CD14-positive monocyte (primary cell): ENCODE data around the gene IL11RA. TPM values are rescaled to one million over a fixed set of nuclear protein-coding genes. Genes with fewer than 3 reads are reported as not detected.

Source experiments
- DNase-seq, 3 donors: peaks; one replicate each; pipeline ENCODE4 v3.0.0-alpha.2; 2011 to 2022
- H2AFZ ChIP-seq: 2 replicates; pipeline ENCODE4 v1.6.0; 2012; ENCODE audit warnings: mild to moderate bottlenecking, low read depth, low read length, inconsistent platforms; ENCODE audit not compliant: insufficient read depth, poor library complexity, severe bottlenecking
- H3K27ac ChIP-seq, 2 donors: 1 replicate in 1 of 2; 2 replicates in 1 of 2; pipeline ENCODE4 v1.5.1; 2012 to 2013; ENCODE audit warnings: low read length in 2 of 2, control low read depth in 1 of 2, inconsistent platforms in 1 of 2, low read depth in 1 of 2, mild to moderate bottlenecking in 1 of 2
- H3K27me3 ChIP-seq, 2 donors: one replicate each; pipeline versions ENCODE4 v1.6.0 to v1.6.1; 2011 to 2013; ENCODE audit warnings: low read length in 2 of 2; ENCODE audit not compliant: control insufficient read depth in 2 of 2, insufficient read depth in 2 of 2
- H3K36me3 ChIP-seq, 2 donors: replicated peaks in 1 of 2; 1 replicate in 1 of 2; 2 replicates in 1 of 2; pipeline versions ENCODE4 v1.5.1 to v1.6.1; 2012 to 2013; ENCODE audit warnings: low read length in 2 of 2, control low read depth in 1 of 2, inconsistent platforms in 1 of 2, mild to moderate bottlenecking in 1 of 2; ENCODE audit not compliant: insufficient read depth in 2 of 2, control insufficient read depth in 1 of 2
- H3K4me1 ChIP-seq, 2 donors: 1 replicate in 1 of 2; 2 replicates in 1 of 2; pipeline versions ENCODE4 v1.5.1 to v1.6.1; 2012 to 2013; ENCODE audit warnings: low read length in 2 of 2, control low read depth in 1 of 2, inconsistent platforms in 1 of 2, mild to moderate bottlenecking in 1 of 2, moderate library complexity in 1 of 2; ENCODE audit not compliant: insufficient read depth in 2 of 2, control insufficient read depth in 1 of 2
- H3K4me2 ChIP-seq: replicated peaks from 2 replicates; pipeline ENCODE3; 2012; ENCODE audit warnings: low read length, moderate library complexity, mild to moderate bottlenecking; ENCODE audit not compliant: poor library complexity, severe bottlenecking; ENCODE audit errors: extremely low read depth
- H3K4me3 ChIP-seq, 3 experiments: fragments of 200-600 bp in 1 of 3; sonication (generic) in 1 of 3; replicated peaks in 1 of 3; 1 replicate in 2 of 3; 2 replicates in 1 of 3; pipeline ENCODE4 v1.5.1; 2011 to 2013; ENCODE audit warnings: low read length in 3 of 3, mild to moderate bottlenecking in 3 of 3, control low read depth in 2 of 3, low read depth in 2 of 3, inconsistent platforms in 1 of 3, moderate library complexity in 1 of 3
- H3K79me2 ChIP-seq: 2 replicates; pipeline ENCODE4 v1.6.0; 2012; ENCODE audit warnings: mild to moderate bottlenecking, control low read depth, inconsistent platforms, low read length, moderate library complexity; ENCODE audit not compliant: insufficient read depth
- H3K9ac ChIP-seq: 2 replicates; pipeline ENCODE4 v1.6.0; 2017; ENCODE audit warnings: low read length, mild to moderate bottlenecking; ENCODE audit not compliant: insufficient read depth, poor library complexity, severe bottlenecking
- H3K9me3 ChIP-seq, 2 donors: replicated peaks in 1 of 2; 1 replicate in 1 of 2; 2 replicates in 1 of 2; pipeline versions ENCODE4 v1.5.1 to v1.6.1; 2012 to 2013; ENCODE audit warnings: low read length in 2 of 2, control low read depth in 1 of 2; ENCODE audit not compliant: control insufficient read depth in 1 of 2, insufficient read depth in 1 of 2
- H4K20me1 ChIP-seq: 2 replicates; pipeline ENCODE4 v1.6.0; 2012; ENCODE audit warnings: mild to moderate bottlenecking, low read length, control low read depth, moderate library complexity; ENCODE audit not compliant: insufficient read depth
- H3K27ac Mint-ChIP-seq, 7 donors: one replicate each; pipeline ENCODE4 v1.8.0; 2020; ENCODE audit warnings: mild to moderate bottlenecking in 7 of 7, mixed read lengths in 7 of 7, moderate library complexity in 6 of 7, inconsistent platforms in 2 of 7
- H3K27me3 Mint-ChIP-seq, 3 donors: one replicate each; pipeline ENCODE4 v1.8.0; 2021 to 2022; ENCODE audit warnings: low read depth in 3 of 3, mild to moderate bottlenecking in 3 of 3, mixed read lengths in 3 of 3, moderate library complexity in 3 of 3, inconsistent platforms in 1 of 3
- H3K36me3 Mint-ChIP-seq, 2 donors: one replicate each; pipeline ENCODE4 v1.8.0; 2020; ENCODE audit warnings: mixed read lengths in 2 of 2, inconsistent platforms in 1 of 2, mild to moderate bottlenecking in 1 of 2
- H3K4me1 Mint-ChIP-seq: one replicate; pipeline ENCODE4 v1.8.0; 2020; ENCODE audit warnings: mild to moderate bottlenecking, mixed read lengths
- H3K4me3 Mint-ChIP-seq, 2 donors: one replicate each; pipeline ENCODE4 v1.8.0; 2020; ENCODE audit warnings: mild to moderate bottlenecking in 2 of 2, mixed read lengths in 2 of 2, moderate library complexity in 1 of 2
- H3K9me3 Mint-ChIP-seq, 7 donors: one replicate each; pipeline ENCODE4 v1.8.0; 2020 to 2022; ENCODE audit warnings: mixed read lengths in 7 of 7, mild to moderate bottlenecking in 6 of 7, moderate library complexity in 6 of 7, inconsistent platforms in 2 of 7
- WGBS: methylation state at CpG from one replicate; pipeline ENCODE4 v1.1.5; 2013; ENCODE audit warnings: missing lambda C conversion rate; ENCODE audit not compliant: insufficient coverage; 5-methylcytosine and 5-hydroxymethylcytosine counted together
- intact Hi-C, 2 donors: fragments of 100-400 bp; cut with micrococcal nuclease; formaldehyde crosslinking; loops; one replicate each; pipeline versions ENCODE4 v1.15.0 to v1.15.1; 2023
- polyA plus RNA-seq, 3 donors: library from polyadenylated mRNA; depleted of rRNA in 1 of 3; unstranded in 2 of 3; stranded (reverse) in 1 of 3; fragments of 300-500 nt in 2 of 3; fragments of >200 nt in 1 of 3; fragmentation: Illumina TruSeq in 2 of 3; gene quantifications; 1 replicate in 2 of 3; 2 replicates in 1 of 3; pipeline ENCODE4 v1.2.3, GENCODE V29; 2012 to 2021
- TF ChIP-seq, protein P1 (sequence below): fragments of 200-600 bp; IDR thresholded peaks from one replicate; pipeline ENCODE4 v1.8.0; 2022; ENCODE audit warnings: antibody characterized with exemption, mild to moderate bottlenecking

Gene IL11RA
- polyA plus RNA-seq, 3 donors = 2.8 to 39.1 (median 4.1) TPM

DNA sequence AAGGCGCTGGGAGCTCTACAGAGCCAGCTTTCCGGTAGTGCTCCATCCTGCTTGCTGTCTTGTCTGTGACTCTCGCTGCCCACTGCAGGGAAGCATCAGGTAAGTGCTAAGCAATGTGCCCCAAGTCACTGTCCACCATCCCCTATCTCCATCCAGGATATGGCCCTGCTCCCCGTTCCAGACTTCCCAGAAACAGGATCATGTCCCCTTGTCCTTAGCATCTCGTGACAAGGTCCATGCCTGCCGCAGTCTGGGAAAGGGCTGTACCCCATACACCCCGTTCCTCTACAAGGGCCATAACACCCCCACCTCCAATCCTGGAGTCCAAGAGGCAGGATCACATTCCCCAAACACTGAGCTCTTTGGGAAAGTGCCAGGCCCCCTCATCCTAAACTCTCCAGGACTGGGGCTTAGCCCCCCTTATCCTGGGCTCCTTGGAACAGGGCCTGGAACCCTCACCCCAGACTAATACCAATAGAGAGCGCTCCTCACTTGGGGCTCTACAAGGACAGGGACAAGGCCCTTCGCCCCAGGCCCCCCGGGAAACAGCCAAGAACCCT is 40.7 kb upstream of the IL11RA start:
- H3K4me3 Mint-ChIP-seq = peak overlapping the region; percentile 81 to 93
- intact Hi-C loops = loop anchor here (5.0 to 10.0 kb wide), 2 partner anchors 154 to 157 kb away; partner anchors contain the start of genes DNAI1 (in 2 of the 2) and FAM219A (in 2 of the 2)
- peak overlapping the region; percentile 80 for H3K4me2 ChIP-seq
- H2AFZ ChIP-seq = peak overlapping the region; percentile 100
- TF ChIP-seq, protein P1, sequence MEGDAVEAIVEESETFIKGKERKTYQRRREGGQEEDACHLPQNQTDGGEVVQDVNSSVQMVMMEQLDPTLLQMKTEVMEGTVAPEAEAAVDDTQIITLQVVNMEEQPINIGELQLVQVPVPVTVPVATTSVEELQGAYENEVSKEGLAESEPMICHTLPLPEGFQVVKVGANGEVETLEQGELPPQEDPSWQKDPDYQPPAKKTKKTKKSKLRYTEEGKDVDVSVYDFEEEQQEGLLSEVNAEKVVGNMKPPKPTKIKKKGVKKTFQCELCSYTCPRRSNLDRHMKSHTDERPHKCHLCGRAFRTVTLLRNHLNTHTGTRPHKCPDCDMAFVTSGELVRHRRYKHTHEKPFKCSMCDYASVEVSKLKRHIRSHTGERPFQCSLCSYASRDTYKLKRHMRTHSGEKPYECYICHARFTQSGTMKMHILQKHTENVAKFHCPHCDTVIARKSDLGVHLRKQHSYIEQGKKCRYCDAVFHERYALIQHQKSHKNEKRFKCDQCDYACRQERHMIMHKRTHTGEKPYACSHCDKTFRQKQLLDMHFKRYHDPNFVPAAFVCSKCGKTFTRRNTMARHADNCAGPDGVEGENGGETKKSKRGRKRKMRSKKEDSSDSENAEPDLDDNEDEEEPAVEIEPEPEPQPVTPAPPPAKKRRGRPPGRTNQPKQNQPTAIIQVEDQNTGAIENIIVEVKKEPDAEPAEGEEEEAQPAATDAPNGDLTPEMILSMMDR = no peak
- H3K27ac ChIP-seq = peak overlapping the region; percentile 76 to 97
- H3K9me3 Mint-ChIP-seq = peaks cover 0 to 3% (median 0%) of the 10 kb centered on the region in 7 donors
- DNase-seq = no peak
- H3K9ac ChIP-seq = peak overlapping the region; percentile 95
- 75% methylated on average over 10 of the region's 10 CpGs for WGBS
- H3K36me3 ChIP-seq = peaks cover 23 to 30% of the 10 kb centered on the region in 2 donors
- H3K4me1 Mint-ChIP-seq = peaks cover 27% of the 10 kb centered on the region
- peaks cover 13% of the 10 kb centered on the region for H3K79me2 ChIP-seq
- H3K27ac Mint-ChIP-seq = peak overlapping the region; percentile 84 to 96 (median 93)
- no peaks in the 10 kb centered on the region for H4K20me1 ChIP-seq
- H3K36me3 Mint-ChIP-seq = peaks cover 24 to 27% of the 10 kb centered on the region in 2 donors
- no peaks in the 10 kb centered on the region for H3K27me3 ChIP-seq
- H3K9me3 ChIP-seq = no peaks in the 10 kb centered on the region
- H3K4me1 ChIP-seq = peaks cover 24 to 30% of the 10 kb centered on the region in 2 donors
- H3K27me3 Mint-ChIP-seq = peaks cover 0 to 4% (median 0%) of the 10 kb centered on the region in 3 donors
- peak overlapping the region; percentile 78 to 91 (median 85) for H3K4me3 ChIP-seq

DNA sequence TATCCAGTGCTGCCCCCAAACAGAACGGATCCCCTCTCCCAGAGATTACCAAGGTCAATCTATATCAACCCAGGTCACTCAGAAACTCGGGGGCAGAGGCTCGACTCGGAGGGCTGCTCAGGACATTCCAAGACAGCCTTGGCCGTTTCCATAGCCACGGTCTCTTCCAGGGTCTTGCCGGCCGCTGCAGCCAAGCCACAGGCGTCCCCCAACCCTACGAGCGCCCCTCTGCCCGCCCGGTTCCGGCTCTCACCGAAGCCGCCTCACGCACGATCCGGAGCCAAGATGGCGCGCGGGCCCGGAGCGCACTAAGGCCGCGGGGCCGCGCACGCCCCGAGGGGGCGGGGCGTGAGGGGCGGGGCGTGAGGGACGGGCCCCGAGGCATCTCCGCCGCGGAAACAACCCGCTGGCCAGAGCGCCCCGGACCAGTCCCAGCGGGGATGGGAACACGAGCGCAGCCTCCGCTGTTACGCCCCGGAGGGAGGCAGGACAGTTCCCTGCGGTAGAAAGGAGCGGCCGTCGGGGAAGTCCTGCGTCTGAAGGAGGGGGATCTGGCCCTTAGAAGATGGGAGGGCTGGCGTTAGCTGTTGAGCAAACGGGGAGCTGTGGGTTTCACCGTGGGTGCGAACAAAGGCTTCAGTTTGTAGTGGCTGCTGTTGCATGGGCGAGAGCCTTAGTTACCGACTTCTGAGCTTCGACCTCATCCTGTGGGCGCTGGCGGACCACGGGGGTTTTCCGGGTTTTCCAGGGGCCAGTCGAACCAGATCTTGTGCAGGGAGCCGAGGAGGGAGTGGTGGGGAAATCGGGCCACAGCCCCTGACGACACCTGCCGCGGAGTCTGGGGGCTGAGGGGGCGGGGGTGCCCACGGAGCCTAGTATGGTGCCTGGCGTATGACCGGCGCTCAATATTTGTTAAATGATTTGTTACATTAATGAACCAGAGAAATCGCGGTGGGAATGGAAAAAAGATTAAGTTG is 39.9 kb upstream of the IL11RA start, which contains the start of gene RPP25L:
Gene RPP25L (minus strand): TSS at position 287 of the 977 bp plus-strand sequence. CDS start 801 bp downstream, outside the sequence.
- TF ChIP-seq, protein P1 = no peak
- peak; percentile 85 to 86 (median 86) for DNase-seq
- Histone ChIP-seq H3K4me3 (peak within 1 kb of the TSS; percentile 78 to 91 (median 85)), H3K27ac (peak within 1 kb of the TSS; percentile 76 to 97), H3K4me2 (peak within 1 kb of the TSS; percentile 80), H3K27me3 (no peaks in the 10 kb centered on the region), H3K9me3 (no peaks in the 10 kb centered on the region), H3K36me3 (peaks cover 31 to 38% of the 10 kb centered on the region in 2 donors), H2AFZ (peak within 1 kb of the TSS; percentile 100), H3K79me2 (peaks cover 13% of the 10 kb centered on the region), H3K4me1 (peaks cover 24 to 30% of the 10 kb centered on the region in 2 donors), H3K9ac (peak within 1 kb of the TSS; percentile 95), H4K20me1 (no peaks in the 10 kb centered on the region)
- WGBS = under 1% methylated on average over 77 of the region's 77 CpGs
- intact Hi-C loops = loop anchor here (1.0 to 10.0 kb wide), 3 partner anchors 22 to 157 kb away; partner anchors contain the start of genes DNAI1 (in 2 of the 2) and FAM219A (in 2 of the 2)
- peak within 1 kb of the TSS; percentile 81 to 93 for H3K4me3 Mint-ChIP-seq
- H3K4me1 Mint-ChIP-seq = peaks cover 27% of the 10 kb centered on the region
- peak within 1 kb of the TSS; percentile 89 to 96 (median 94) for H3K27ac Mint-ChIP-seq
- H3K27me3 Mint-ChIP-seq = peaks cover 0 to 4% (median 0%) of the 10 kb centered on the region in 3 donors
- H3K36me3 Mint-ChIP-seq = peaks cover 32 to 34% of the 10 kb centered on the region in 2 donors
- H3K9me3 Mint-ChIP-seq = peaks cover 0 to 3% (median 0%) of the 10 kb centered on the region in 7 donors
